GM21786 (cell line): ENCODE data around the gene DAGLB.

ENCODE experiments used
- ATAC-seq: cut with Tn5 transposase; IDR thresholded peaks from one replicate; pipeline ENCODE4 v1.9.1; 2021; ENCODE audit not compliant: unreplicated experiment

Gene DAGLB, protein sequence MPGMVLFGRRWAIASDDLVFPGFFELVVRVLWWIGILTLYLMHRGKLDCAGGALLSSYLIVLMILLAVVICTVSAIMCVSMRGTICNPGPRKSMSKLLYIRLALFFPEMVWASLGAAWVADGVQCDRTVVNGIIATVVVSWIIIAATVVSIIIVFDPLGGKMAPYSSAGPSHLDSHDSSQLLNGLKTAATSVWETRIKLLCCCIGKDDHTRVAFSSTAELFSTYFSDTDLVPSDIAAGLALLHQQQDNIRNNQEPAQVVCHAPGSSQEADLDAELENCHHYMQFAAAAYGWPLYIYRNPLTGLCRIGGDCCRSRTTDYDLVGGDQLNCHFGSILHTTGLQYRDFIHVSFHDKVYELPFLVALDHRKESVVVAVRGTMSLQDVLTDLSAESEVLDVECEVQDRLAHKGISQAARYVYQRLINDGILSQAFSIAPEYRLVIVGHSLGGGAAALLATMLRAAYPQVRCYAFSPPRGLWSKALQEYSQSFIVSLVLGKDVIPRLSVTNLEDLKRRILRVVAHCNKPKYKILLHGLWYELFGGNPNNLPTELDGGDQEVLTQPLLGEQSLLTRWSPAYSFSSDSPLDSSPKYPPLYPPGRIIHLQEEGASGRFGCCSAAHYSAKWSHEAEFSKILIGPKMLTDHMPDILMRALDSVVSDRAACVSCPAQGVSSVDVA

DNA sequence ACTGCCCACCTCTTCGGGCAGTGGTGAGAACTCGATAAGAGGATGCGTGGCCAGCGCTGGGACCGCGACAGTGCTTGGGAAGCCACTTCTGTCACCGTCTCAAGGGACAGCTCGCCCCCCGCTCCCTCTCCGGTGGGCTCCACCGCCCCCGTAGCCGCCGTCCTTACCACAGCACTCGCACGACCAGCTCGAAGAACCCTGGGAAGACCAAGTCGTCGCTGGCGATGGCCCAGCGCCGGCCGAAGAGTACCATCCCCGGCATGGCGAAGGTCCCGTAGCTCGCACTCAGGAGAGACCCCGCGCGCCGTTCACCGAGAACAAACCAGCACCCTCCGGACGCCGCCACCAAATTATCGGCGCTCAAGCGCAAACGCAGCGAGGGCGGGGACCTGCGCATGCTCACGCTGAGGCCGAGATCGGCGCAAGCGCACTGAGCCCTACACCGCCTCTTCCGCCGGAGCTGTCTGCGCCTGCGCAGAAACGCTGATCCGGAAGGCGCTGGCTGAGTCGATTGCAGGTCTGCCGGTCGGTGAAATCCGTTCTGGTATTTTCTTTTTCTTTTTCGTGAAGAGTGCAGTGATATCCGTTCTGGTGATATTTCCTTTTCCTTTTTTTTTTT, at the start of gene DAGLB:
Gene DAGLB (minus strand): TSS at position 374 of the 619 bp plus-strand sequence. CDS start 112 bp downstream, at position 262.
- peak; percentile 78 for ATAC-seq

GRCh38 chr7:6497637-6497905, 49.8 kb upstream of the DAGLB start:
- ATAC-seq, result no peak

DNA sequence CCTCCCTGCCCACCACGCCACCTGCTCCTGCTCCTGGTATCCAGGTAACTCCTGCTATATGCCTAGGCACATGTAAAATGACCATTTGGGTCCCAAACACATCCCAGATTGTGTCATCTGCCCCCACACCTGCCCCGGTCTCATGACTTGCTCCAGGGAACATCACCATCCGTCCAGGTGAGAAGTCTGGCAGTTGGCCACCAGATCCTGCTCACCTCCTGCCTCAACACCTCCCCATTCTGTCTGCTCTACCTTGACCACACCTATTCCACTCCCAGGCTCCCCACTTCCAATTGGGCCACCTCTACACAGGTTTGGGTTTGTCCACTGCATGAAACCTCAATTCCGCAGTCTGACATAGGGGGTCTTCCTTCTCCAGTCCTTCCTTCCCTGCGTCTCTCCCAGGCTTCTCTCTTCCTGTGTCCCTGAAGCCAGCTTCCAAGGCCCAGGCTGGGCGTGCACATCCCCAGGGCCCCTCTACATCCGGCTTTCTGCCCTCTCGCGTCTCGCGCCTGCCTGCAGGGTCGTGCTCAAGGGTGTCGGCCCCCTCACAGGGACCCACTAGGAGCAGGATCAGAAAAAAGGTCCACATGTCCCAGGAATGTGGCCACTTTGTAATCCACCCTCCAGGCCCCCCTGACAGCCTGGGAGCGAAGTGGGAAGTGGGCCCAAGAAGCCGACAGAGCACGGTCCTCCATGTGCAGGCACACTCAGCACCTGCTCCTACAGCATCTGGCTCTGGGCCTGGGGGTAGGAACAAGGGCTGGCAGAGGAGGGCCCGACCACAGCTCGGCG, 49.3 kb upstream of the DAGLB start:
- no peak for ATAC-seq

DNA sequence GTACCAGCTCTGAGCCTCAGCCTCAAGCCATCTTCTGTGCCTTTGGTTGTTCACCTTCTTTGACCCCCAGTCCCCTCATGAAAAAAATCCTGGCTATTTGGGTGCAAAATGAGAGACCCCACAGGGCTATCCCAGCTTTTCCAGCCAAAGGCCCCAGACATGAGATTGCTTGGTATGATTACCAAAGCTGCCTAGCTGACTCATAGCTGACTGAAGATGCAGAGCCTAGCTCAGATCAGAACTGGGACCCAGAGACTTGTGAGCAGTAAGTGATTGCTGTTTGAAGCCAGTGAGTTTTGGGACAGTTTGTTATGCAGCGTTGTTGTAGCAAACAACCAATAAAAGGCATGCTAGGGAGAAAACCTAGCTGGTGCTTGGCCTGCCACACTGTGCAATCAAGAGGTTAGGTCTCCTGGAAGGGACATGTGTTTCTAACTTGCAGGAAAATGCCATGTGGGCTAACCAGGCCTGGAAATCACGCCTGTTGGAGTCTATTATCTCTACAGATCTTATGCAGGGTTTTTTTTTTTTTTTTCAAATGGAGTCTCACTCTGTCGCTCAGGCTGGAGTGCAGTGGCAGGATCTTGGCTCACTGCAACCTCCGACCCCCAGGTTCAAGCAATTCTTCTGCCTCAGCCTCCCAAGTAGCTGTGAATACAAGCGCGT, 48.0 kb upstream of the DAGLB start:
- ATAC-seq, result no peak

DNA sequence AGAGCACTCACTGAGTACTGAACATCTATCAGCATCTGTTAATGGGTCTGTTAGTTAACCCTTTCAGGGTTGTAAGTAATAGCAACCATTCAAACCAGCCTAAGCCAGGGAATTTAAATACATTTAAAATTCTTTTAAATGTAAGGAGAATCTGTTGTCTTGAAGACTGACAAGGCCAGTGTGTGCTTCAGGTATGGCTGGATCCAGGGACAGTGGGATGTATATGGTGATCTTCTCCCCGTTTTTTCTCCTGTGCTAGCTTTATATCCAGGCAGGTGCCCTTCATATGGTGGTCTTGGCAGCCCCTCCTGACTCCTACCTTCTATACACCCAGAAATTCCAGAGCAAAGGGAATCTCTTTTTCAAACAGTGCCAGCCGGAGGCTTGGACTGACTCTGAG, 46.6 kb upstream of the DAGLB start:
- no peak for ATAC-seq

DNA sequence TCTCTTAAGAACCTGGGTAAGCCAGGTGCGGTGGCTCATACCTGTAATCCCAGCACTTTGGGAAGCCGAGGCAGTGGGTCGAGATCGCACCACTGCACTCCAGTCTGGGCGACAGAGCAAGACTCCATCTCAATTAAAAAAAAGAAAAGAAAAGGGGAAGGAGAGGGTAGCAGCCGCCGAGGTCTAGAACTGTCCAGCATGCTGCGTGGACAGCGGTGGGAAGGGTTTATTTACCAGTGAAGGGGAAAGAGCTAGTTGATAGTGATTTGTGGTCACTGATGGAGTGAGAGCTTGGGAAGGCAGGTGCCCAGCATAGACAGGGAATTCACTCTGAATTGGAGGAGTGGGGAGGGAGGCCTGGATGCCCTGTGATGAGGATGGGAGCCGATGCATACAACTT, 43.4 kb upstream of the DAGLB start:
- ATAC-seq, result no peak

GRCh38 chr7:6489612-6490011, 41.9 kb upstream of the DAGLB start:
- ATAC-seq, result no peak

GRCh38 chr7:6487184-6487545, 39.4 kb upstream of the DAGLB start:
- ATAC-seq, result no peak

- ATAC-seq, result no peak
Observed at GRCh38 chr7:6486438-6487183, 38.9 kb upstream of the DAGLB start.

DNA sequence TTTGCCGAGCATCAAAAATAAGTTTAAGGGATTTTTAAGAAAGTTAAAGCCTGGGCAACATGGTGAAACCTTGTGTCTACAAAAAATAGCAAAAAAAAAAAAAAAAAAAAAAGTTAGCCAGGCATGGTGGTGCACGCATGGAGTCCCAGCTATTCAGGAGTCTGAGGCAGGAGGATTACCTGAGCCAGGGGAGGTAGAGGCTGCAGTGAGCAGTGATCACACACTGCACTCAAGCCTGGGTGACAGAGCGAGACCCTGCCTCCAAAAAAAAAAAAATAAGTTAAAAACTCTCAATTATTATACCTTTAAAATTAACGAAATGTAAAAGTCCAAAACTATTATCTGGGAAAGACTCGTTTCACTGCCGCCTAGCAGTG, 35.0 kb upstream of the DAGLB start:
- no peak for ATAC-seq

DNA sequence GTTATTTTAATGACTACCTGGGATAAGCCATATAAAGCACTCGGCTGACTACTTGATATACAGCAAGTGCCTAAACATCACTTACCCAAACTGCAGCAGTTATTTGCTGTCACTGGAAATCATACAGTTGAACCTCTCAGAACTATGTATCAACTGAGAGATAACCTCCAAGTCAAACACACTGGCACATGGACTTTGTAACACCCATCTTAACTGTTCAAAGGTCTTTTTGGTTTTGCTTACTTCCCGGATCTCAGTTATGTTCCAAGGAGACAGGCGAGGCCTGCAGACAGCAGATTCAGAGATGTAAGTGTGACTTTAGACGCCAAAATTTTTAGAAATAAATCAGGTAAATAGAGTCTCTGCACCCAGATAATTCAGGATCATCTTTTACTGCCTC, 34.6 kb upstream of the DAGLB start:
- no peak for ATAC-seq

DNA sequence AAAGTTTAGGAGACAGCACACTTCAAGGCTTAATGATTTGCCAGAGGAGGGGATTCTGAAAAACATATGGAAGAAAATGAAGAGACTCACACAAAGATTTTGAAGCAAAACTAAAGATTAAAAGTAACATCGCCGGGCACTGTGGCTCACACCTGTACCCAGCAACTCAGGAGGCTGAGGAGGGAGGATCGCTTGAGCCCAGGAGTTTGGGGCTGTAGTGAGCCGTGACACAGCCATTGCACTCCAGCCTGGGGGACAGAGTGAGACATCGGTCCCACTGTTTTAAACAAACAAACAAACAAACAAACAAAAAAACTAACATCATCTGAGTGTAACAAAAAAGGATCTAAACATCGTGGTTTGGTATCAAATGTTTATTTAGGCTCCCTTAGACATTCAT, 33.7 kb upstream of the DAGLB start:
- ATAC-seq, result no peak

- no peak for ATAC-seq
Observed at GRCh38 chr7:6480323-6480660, 32.5 kb upstream of the DAGLB start.

DNA sequence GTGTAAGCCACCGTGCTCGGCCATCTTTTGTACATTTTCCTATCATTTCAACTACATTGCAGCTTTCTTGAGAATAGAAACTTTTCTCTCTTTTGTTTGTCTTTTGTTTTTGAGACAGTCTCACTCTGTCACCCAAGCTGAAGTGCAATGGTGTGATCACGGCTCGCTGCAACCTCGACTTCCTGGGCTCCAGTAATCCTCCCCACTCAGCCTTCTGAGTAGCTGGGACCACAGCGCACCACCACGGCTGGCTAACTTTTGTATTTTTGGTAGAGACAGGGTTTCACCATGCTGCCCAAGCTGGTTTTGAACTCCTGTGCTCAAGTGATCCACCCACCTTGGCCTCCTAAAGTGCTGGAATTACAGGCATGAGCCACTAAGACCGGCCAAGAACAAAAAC, 31.3 kb upstream of the DAGLB start:
- ATAC-seq, result no peak

GRCh38 chr7:6478186-6478585, 30.4 kb upstream of the DAGLB start:
- ATAC-seq, result no peak

DNA sequence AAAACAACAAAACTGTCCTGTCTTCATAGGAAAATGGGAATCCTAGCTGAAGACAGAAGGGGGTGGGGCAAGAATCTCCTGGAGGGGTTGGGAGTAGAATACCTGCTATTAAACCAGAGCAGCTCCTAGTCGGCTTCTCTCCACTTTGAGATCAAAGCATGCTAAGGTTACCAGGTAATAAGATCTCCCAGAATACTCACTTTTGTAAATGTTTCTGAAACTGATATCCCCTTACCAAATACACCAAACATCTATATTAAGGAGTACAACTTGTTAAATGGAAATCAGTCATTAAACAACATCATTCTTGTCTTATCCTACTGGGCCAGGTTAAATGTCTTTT, 29.5 kb upstream of the DAGLB start:
- no peak for ATAC-seq

GRCh38 chr7:6476596-6477317, 29.0 kb upstream of the DAGLB start:
- ATAC-seq, result no peak

- ATAC-seq, result no peak
Observed at GRCh38 chr7:6475433-6476186, 27.9 kb upstream of the DAGLB start.

- ATAC-seq, result no peak
Observed at GRCh38 chr7:6465862-6466261, 18.1 kb upstream of the DAGLB start.
